Skin epidermis (tissue), 12 donors: Measurements from ENCODE around the gene UNKL.

Experiments
- H3K27ac ChIP-seq, 21 experiments: fragments of 200-600 bp; sonication (generic) in 11 of 21; one replicate each; pipeline ENCODE4 v1.5.0; 2020; ENCODE audit warnings: mild to moderate bottlenecking in 3 of 21, inconsistent platforms in 2 of 21, moderate library complexity in 2 of 21
- H3K4me3 ChIP-seq, 7 experiments: fragments of 200-600 bp; sonication (generic) in 2 of 7; one replicate each; pipeline ENCODE4 v1.5.0; 2020; ENCODE audit warnings: inconsistent platforms in 2 of 7, mild to moderate bottlenecking in 2 of 7, moderate library complexity in 1 of 7

Gene UNKL

DNA sequence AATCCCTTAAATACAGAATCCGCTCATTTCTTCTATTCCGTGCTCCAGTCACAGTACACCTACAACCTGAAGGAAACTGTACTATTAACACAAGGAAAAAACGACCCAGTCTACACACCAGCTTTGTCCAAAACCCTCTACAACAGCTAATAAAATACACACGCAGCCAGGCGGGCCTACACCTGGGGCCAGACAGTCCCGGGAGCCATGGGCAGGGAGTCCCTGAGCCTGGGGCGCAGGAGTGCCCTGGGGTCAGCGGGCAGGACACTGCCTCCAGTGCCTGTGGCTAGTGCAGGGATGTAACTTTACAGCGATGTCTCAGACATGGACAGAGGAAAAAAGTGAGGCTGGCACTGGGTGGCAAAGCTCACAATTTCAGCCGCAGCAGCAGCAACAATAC is 34.3 kb downstream of the UNKL start:
- no peak overlapping the region for H3K4me3 ChIP-seq
- peak overlapping the region in 3 of 21 experiments; percentile 5 to 90 (median 73) for H3K27ac ChIP-seq

DNA sequence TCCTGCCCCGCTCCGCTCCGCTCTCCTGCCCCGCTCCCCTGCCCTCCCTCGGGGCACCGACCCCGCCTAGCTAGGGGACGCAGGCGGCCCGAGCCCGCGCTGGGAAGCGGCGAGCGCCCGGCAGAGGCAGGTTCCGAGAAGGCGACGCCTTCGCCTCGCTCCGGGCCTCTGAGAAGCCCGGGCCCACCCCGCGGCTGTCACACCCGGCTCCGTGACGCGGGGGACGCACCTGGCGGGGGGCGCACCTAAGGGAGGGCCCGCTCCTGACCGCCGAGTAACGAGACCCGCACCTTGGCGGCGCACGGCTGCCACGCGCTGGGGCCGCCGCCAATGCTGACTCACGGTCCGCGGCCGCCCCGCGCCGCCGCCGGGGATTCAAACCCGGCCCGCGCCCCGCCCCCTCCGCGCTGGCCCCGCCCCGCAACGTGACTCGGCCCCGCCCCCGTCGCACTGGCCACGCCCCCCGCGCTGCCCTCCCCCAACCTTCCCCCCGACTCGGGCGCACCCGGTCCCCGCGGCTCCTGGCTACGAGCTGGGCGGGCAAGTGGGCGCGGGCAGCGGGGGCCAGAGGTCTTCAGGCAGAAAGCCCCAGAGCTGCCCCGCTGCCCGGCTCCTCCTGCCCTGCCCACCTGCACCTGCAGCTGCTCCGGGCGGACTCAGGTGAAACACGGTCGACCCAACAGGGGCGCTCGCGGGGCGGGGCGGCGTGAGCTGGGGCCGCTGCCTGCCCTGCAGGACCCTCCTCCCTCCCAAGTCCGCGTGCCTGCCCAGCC is 35.0 kb downstream of the UNKL start:
- peak overlapping the region in 20 of 21 experiments; percentile 33 to 97 (median 81) for H3K27ac ChIP-seq
- peak overlapping the region; percentile 26 to 58 (median 47) for H3K4me3 ChIP-seq

DNA sequence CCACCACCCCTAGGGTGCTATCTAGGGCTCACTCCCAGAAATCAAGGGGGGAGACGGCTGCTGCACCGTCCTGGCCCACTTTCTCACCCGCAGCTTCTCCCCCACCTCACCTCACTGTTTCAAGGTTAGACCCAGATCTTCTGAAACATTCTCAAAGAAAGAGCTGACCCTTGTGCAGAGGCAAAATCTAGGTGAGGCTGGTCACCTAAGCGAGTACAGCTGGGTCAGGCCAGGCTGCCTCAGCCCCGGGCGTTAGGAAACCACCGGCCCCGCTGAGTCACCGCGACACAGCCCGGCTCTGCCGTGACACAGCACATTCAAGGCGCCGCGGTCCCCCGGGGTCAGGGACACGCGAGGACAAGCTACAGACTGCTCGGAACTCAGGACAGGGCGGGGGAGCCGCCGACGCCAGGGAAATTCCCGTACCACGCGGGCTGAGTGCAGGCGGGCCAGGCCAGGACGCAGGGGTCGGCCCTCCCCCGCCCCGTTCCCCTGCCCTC is 35.6 kb downstream of the UNKL start:
- H3K4me3 ChIP-seq: peak overlapping the region; percentile 26 to 58 (median 47)
- peak overlapping the region in 20 of 21 experiments; percentile 33 to 97 (median 81) for H3K27ac ChIP-seq

DNA sequence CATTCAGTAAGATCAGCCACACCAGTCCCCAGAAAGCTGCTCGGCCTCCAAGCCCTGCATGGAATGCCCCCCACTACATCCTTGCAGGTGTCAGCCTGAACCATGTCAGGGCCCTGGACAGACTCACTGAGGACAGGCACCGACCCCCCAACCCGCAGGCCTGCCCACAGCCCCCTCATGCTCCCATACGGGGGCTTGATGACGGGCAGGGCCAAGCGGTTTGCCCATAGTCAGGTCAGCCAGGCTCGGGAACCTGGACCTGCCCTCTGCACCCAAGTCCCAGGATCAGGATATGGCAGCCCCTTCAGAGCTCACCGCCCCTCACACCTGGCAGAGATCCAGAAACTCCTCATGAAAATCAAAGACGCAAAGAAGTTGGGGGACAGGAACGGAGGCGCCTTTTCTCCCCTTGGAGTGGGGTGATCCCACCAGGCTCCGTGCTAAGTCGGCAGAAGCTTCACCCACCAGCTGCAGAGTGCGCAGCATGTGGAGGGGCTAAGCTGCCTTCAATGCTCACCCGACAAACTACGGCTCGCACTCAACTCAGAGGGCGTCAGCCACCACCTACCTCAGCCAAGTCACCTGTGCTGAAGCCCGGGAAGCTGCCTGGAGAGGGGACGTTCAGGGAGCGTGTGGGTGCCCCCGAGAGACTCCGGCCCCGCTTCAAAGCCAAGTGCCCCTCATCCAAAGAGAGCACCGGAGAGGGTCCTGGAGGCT is 36.3 kb downstream of the UNKL start:
- Histone ChIP-seq H3K27ac (peak overlapping the region in 17 of 21 experiments; percentile 10 to 97 (median 84)), H3K4me3 (peak overlapping the region in 4 of 7 experiments; percentile 46 to 58 (median 51))

DNA sequence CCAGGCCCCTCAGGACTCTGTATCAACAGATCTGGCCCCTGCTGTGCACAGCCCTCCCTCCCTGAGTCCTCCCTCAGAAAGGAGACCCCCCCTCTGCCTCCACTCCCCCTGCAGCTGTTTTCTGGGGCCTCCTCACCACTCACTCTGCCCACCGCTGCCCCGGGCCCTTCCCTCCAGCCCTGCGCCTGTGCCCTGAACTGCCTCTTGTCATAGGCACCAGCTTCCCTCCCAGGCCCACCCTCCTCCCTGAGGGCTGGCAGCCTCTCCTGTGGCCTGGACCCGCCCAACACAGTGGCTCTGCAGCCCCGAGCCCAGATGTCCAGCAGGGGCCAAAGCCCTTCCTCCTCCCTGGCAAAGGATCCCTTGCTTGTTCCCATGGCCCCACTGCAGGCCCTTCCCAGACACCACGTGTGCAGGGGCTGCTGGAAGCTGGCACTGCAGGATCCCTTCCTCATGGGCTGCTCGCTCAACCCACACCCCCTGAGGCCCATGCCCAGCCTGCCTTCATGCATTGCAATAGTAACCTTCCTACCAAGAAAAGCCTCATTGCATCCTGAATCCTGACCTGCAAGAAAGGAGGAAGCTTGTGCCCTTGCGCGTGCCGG is 37.0 kb downstream of the UNKL start:
- H3K27ac ChIP-seq: peak overlapping the region in 3 of 21 experiments; percentile 84 to 97 (median 93)

DNA sequence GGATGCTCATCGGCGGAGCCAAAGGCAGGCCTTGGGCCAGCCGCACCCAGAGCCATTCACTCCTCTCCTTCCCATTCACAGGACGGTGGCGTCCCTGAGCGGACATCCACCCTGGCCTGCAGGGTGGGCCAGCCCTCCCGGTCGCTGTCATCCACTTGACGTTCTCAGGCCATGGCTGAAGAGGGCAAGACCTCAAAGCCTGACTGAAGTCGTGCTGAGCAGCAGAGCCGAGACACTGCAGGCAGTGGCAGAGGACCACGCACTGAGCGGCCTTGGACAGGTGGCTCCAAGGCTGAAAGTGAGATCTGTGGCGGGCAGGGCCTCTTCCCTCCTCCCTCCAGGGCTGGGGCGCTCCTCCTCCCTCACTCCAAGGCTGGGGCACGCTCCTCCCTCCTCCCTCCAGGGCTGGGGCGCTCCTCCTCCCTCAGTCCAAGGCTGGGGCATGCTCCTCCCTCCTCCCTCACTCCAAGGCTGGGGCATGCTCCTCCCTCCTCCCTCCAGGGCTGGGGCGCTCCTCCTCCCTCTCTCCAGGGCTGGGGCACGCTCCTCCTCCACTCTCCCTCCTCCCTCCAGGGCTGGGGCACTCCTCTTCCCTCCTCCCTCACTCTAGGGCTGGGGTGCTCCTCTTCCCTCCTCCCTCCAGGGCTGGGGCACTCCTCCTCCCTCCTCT is 38.6 kb downstream of the UNKL start:
- Histone ChIP-seq H3K27ac (no peak overlapping the region), H3K4me3 (no peak overlapping the region)

More for the DNA sequence above, 37.0 kb downstream of the UNKL start:
- no peak overlapping the region for H3K4me3 ChIP-seq

DNA sequence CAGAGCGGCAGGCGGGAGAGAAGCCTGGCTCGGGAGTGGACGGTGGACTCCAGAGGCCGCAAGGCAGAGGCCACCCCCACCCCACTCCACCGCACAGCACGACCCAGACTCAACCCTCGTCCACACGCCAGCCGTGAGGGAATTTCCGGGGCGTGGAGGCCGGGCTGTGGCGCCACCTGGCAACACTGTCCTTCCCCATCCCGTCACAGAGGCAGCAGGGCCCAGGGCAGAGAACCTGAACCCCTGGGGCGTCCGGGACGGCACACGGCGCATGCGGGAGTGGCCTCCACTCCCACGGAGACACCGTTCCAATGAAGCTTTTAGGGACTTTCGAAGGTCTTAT is 39.2 kb downstream of the UNKL start:
- H3K27ac ChIP-seq: no peak overlapping the region
- H3K4me3 ChIP-seq: no peak overlapping the region

DNA sequence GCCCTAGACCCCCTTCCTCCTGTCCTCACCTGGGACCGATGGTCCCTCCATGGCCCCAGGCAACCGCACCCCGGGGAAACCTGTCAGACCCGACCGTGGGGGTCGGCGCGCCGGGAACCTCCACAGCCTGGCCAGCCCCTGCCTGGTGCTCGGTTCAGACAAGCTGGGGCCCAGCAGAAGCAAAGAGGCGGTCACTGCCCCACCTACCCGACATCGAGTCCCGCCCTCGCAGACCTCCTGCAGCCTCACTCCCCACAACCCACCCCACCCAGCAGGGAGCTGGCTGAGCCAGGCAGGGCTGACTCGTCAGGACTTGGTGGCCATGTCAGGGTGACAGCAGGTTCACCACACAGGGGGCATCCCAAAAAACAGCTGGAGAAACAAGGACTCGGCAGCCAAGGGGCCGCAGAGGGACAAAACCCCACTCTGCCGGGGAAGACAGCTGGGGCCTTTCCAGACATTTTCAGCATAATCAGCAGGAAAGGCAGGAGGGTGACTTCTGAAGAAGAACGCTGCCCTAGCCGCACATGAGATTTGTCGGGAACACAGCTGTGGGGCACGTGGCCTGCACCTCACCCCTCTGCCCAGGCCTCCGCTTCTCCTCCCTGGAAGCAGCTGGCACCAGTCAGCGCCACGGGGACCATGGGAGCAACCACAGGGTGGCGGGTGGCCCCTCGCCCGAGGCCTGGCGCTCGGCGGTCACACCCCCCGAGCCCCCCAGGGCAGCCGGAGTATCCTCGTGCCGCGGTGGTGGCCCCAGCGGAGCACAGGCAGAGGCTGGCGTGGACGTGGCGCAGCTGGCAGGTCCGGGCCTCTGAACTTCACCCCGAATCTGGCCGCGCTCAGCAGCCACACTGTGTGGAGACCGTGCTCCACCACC is 39.8 kb downstream of the UNKL start:
- Histone ChIP-seq H3K4me3 (no peak overlapping the region), H3K27ac (no peak overlapping the region)

DNA sequence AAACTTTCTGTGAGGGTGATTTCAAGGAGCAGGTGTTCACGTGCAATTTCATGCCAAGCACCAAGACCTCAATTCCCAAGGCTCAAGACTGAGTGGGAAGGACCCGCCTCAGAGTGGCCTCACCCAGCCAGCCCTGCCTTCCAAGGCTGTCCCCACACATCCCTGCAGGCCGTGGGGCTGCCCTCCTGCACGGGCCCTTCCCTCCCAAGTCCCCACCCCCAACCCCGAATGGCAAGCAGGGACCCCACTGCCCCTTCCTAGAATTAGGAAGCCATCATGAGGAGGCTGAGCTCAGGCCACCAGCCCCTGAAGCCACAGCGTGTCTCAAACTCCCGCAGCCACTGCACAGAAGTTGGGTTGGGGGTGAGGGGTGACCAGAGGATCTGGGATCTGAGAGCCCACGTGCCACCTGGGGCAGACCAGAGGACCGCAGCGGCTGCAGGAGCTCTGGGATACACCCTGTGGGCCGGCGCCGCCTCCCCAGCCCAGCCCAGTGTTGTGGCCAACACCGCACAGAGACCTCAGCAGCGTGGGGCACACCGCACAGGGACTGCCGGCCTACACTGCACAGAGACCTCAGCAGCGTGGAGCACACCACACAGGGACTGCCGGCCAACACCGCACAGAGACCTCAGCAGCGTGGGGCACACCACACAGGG is 42.1 kb downstream of the UNKL start:
- Histone ChIP-seq H3K4me3 (no peak overlapping the region), H3K27ac (no peak overlapping the region)

DNA sequence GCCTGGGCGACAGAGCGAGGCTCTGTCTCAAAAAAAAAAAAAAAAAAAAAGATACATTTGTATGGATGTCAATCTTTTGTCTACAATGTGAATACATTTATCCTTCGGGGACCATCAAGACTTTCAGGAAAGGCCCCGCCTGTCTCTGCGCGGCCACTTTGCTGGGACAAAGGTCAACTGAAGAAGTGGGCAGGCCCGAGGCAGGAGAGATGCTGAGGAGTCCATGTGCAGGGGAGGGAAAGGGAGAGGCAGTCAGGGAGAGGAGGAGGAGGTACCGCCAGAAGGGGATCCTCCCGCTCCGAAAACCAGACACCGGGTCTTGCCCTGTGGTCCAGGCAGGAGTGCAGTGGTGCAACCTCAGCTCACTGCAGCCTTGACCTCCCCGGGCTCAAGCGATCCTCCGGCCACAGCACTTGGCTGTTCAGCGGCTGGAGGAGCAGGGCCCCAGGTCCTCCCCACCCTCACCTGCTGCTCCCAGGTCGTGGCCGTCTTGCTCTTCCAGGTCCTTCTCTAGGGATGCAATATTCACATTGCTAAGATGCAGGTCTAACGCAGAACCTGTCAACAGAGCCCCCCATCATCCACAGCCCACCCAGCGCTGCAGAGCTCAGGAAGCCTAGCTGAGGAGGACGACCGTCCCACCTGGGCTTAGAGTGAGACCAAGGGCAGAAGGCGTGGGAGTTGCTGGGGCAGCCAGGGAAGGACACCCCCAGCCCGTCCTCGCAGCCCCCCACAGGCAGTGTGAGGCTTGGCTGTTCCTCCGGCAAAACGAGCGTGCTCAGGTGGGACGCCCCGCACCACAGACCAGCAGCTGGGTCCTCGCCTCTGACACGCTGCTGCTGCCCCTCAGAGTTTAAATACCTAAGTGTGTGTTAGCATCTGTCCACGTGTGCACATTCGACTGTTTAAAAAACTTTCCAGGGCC is 43.2 kb downstream of the UNKL start:
- H3K27ac ChIP-seq: no peak overlapping the region
- no peak overlapping the region for H3K4me3 ChIP-seq

DNA sequence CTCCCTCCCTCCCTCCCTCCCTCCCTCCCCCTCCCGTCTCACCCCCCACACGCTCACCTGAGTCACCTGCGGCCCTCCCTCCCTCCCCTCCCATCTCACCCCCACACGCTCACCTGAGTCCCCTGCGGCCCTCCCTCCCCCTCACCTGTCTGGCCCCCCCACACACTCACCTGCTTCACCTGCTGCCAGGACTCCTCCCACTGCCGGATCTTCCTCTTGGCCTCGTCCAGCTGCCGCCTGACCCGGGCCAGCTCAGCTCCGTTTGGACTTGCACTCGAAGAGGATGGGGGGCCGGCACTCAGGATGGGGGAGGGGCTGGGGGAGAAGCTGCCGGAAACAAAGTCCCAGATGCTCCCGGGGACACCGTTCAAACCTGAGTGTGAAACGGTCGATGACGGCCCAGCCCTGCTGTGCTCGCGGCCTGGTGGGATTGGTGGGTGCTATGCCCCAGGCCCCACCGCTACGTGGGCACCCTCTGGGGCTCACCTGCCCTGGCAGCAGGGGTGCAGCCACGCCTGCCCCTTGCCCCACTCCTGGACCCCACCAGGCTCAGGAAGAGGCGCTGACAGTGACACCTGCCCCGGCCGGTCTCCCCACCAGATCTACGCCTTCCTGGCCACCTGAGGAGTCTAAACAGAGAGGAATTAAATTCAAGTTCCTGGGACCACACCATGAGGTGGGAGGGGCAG is 46.9 kb downstream of the UNKL start:
- H3K4me3 ChIP-seq: no peak overlapping the region

DNA sequence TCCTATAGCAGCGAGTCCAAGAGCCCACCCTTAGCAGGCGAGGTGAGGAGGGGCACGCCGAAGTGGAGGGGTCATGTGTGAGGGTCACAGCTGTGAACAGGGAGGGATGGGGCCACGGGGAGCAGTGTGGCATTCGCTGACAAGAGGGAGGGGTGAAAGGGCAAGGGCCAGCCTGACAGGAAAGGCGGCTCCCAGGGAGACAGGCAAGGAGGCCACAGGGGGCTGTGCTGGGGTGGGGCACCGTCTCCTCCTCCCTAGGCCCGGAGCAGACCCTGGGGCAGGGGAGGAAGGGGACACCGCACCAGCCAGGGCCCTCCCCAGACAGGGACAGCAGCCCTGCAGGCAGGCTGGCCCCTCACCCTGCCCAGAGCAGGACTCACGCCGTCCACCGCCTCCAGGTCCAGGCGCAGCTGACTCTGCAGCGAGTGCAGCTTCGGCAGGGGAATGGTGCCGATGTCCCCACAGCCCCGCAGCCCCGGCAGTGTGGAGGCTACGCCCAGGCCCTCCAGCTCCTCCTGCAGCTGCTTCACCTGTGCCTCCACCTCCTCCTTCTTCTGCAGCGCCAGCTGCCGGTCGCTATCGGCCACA is 47.7 kb downstream of the UNKL start:
- H3K27ac ChIP-seq: no peak overlapping the region

More for the DNA sequence above, 46.9 kb downstream of the UNKL start:
- no peak overlapping the region for H3K27ac ChIP-seq

DNA sequence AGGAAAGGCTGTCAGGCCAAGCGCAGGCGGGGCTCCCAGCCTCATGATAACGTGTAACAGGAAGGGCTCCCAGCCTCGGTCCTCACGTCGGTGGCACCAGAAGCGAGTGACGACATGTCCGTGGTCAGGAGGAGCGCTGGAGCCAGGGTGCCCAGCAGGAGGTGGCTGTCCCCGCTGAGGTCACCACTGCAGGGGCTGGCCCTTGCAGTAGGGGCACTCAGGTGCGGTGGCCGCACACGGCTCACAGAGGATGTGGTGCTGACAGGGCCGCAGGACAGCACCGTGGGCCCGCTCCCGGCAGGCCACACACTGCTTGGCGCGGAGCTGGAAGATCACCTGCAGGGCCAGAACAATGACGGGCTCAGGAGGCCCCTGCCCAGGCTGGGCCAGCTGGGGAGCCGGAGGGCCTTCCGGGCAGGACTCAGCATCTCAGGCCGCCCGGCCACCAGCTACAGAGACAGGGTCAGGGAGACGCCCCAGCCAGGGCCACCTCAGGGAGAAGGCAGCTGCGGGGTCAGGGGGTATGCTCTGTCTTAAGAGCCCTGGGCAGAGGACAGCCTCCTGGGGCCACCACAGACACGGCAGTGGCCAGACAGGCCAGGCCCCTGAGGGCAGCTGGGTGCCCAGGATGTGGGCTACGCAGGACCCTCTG is 48.3 kb downstream of the UNKL start:
- Histone ChIP-seq H3K27ac (no peak overlapping the region), H3K4me3 (no peak overlapping the region)

More for the DNA sequence above, 47.7 kb downstream of the UNKL start:
- H3K4me3 ChIP-seq: no peak overlapping the region

DNA sequence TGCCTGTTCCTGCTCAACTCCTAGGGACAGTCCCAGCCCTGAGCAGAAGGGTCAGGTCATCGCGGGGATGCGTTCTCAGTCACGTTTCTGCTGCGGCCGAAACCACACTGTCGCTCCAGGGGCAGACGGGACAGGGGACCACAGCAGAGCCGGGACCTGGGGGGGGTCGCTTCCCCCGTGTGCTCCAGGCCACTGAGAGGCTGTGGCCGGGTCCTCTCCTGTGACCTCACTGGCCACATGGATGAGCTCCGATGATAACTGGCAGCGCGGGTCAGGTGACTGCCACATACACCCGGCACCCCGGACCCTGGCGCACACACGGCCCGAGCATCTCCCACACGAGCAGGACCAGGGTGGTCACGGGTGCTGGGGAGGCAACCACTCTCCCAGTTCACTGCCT is 50.0 kb downstream of the UNKL start:
- Histone ChIP-seq H3K27ac (no peak overlapping the region), H3K4me3 (no peak overlapping the region)

DNA sequence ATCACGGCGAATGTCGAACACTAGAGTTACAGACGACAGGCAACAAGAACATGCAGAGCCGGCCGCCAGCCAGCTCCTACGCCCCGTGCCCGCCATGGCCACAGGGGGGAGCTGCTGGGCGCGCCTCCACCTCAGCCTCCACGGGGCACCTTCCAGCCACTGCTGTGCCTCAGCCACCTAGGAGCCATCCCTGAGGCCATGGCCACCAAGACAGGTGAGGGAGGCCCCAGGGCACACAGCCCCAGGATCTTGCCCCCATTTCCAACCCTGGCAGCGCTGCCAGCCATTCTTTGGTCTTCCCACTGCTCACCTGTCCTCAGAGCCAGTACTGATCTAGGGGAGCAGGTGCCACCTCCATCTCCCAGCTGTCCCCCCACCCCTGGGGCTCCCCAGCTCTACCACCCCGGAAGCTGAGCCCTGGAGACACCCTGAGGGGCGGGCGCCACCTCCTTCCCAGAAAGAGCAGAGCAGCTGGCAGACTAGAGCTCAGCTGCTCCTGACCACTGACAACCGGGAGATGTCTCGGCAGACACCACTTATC is 50.9 kb downstream of the UNKL start:
- Histone ChIP-seq H3K27ac (no peak overlapping the region), H3K4me3 (no peak overlapping the region)

DNA sequence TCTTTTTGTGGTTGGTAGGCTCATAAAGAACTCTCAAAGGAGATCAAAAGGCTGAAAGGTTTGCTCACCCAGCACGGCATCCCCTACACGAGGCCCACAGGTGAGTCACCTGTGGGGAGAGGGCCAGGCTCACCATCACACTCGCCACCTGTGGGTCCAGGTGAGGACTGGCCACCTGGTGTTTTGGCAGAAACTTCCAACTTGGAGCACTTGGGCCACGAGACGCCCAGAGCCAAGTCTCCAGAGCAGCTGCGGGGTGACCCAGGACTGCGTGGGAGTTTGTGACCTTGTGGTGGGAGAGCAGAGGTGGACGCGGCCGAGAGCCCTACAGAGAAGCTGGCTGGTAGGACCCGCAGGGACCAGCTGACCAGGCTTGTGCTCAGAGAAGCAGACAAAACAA is 51.7 kb downstream of the UNKL start:
- H3K27ac ChIP-seq: no peak overlapping the region

More for the DNA sequence above, 51.7 kb downstream of the UNKL start:
- H3K4me3 ChIP-seq: no peak overlapping the region
